GM13977 (cell line): ENCODE data around the gene SH3RF3.

ENCODE experiments used
- DNase-seq: peaks from one replicate; pipeline ENCODE4 v3.0.0; 2012; ENCODE audit warnings: low spot score
- CTCF ChIP-seq: IDR thresholded peaks from 2 replicates; pipeline ENCODE4 v1.5.1; 2012; ENCODE audit warnings: mild to moderate bottlenecking, control low read depth; ENCODE audit not compliant: insufficient read depth; ENCODE audit errors: extremely low read depth, missing control alignments
- in situ Hi-C: fragments of 300-500 bp; cut with MboI; formaldehyde crosslinking; loops from one replicate; pipeline ENCODE4 v1.12.0; 2022; ENCODE audit warnings: low sequenced_read_pairs, low pct_unique_long_range_greater_than_20kb, mixed read lengths, inconsistent platforms; ENCODE audit not compliant: unreplicated experiment

SH3RF3 gene

DNA sequence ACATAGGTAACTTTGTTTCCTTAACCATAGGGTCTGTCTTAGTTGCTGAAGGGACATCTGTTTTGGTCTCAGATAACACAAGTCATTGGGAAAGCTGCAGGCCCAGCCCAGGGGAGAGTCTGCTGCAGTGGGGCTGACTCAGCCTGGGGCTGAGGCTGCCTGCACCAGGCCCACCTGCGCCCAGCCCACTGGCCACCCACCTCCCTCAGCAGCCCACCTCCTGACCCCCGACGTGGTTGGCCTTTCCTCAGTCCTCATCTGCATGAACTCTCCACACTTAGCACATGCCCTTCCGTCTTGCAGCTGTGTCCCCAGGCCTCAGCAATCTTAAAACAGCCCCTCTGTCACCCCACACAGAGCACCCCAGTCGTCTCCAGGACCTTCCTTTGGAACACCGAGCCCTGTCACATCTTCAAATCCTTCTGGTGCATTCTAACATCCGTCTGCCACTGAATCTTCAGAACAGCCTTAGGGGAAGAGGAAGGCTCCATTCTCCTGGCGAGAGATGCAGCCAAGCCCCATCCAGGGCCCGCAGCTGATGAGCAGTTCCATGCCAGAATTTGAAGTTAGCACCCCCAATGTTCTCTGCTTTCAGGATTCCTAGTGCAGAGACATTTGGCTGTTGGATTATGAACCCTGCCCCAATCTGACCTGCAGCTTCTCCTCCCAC, 253.4 kb downstream of the SH3RF3 start:
- DNase-seq = no peak
- in situ Hi-C loops = no loop called here
- TF ChIP-seq CTCF = no peak

DNA sequence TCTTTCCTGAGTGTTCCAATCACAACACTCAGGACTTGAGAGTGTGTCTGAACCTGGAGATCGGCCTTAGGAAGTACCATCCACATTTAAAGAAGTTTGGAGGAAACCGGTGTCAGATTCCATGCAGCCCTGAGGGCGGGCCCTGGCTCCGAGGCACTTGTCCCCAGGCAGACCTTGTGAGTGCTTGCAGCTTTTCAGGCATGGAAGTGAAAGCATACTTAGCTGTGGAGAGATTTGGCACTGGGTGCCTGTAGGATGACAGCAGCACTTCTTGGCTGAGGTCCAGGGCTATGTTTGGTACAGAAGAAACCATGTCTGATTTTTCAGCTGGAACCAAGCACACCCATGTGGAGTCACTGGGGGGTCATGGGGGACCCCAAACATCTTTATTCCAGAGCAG, 253.9 kb downstream of the SH3RF3 start:
- in situ Hi-C loops = no loop called here
- no peak for TF ChIP-seq CTCF
- DNase-seq = no peak

- no peak for DNase-seq
- in situ Hi-C loops = no loop called here
- TF ChIP-seq CTCF = no peak
Measured at GRCh38 chr2:109383505-109384307, 254.7 kb downstream of the SH3RF3 start.

- DNase-seq = no peak
- TF ChIP-seq CTCF = no peak
- in situ Hi-C loops = no loop called here
Measured at GRCh38 chr2:109384308-109385271, 255.6 kb downstream of the SH3RF3 start.

DNA sequence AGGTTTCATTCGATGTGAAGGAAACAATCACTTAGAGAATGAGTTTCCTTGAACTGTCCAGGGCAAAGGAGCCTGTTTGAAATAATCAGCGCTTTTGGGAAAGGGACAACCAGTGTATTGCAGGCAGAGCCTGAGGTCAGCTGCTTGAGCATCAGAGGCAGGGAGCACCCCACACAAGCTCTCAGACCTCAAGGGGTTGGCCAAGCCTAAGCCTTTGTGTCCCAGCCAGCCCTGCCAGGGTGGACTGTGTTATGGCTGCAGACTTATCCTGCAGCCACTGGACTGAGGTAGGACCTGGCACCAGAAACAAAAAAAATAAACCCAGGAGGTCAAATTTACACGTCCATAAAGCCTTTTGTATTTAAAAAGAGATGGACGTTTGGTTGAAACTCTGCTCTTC, 256.5 kb downstream of the SH3RF3 start:
- in situ Hi-C loops = no loop called here
- no peak for TF ChIP-seq CTCF
- no peak for DNase-seq

DNA sequence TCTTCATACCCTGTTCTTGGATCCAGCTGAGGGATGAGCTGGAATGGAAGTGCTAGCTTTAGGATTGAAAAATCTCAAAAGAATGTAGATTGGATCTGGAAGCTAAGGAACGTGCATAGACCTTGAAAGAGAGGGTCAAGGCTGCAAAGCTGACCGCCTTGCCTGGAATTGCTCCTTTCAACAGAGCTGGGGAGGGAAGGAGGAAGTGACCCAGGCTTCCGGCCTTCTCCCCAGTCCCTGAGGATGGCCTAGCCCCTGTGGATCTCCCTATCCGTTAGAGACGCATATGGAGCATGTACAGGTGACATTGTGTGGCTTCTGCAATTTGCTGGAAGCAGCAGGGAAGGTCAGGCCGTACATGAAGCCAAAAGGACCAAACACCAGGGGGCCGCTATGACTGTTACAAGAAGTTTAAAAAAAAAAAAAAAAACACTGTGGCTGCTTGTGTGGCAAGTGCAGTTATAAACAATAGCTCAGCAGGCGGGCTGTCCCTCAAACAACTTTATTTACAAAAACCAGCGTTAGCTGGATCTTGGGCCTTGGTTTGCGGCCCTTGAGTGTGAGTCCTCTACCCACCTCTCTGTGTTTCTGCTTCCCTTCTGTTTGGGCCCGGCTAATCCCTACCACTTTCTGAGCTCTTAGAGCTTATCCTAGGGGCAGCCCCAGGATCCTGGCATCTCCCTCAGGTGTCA, 257.1 kb downstream of the SH3RF3 start:
- no peak for TF ChIP-seq CTCF
- in situ Hi-C loops = no loop called here
- no peak for DNase-seq
